HepG2 (cell line): ENCODE results near the gene GRHL3.

Source experiments
- ARID2 ChIP-seq: sonication (generic); formaldehyde crosslinking; IDR thresholded peaks from 2 replicates; pipeline ENCODE4 v1.8.1; 2022; ENCODE audit warnings: mild to moderate bottlenecking, missing genetic modification reagents, borderline replicate concordance
- HNRNPK ChIP-seq: fragments of 200-400 bp; formaldehyde crosslinking; IDR thresholded peaks from 2 replicates; pipeline ENCODE4 v1.6.1; 2018; ENCODE audit warnings: low read length, low read depth, moderate library complexity, mild to moderate bottlenecking; ENCODE audit not compliant: poor library complexity, severe bottlenecking
- MYC ChIP-seq: sonication (generic); formaldehyde crosslinking; IDR thresholded peaks from 2 replicates; pipeline ENCODE4 v1.9.0; 2021; ENCODE audit warnings: missing genetic modification reagents, borderline replicate concordance
- SIN3B ChIP-seq: fragments of 150-350 bp; IDR thresholded peaks from 2 replicates; pipeline ENCODE4 v1.6.1; 2014; ENCODE audit warnings: low read length
- SMAD9 ChIP-seq: sonication (generic); formaldehyde crosslinking; IDR thresholded peaks from 2 replicates; pipeline ENCODE4 v1.5.1; 2020; ENCODE audit warnings: mild to moderate bottlenecking, missing genetic modification reagents
- YY1 ChIP-seq: IDR thresholded peaks from 2 replicates; pipeline ENCODE4 v1.6.1; 2011; ENCODE audit warnings: low read length, low read depth, moderate library complexity, mild to moderate bottlenecking; ENCODE audit not compliant: insufficient read depth, insufficient replicate concordance
- ZNF274 ChIP-seq: sonication (generic); formaldehyde crosslinking; IDR thresholded peaks from 2 replicates; pipeline ENCODE4 v1.5.1; 2020; ENCODE audit warnings: mild to moderate bottlenecking, missing genetic modification reagents
- ZNF878 ChIP-seq: sonication (generic); formaldehyde crosslinking; IDR thresholded peaks from 2 replicates; pipeline ENCODE4 v1.8.1; 2023; ENCODE audit warnings: mild to moderate bottlenecking, missing genetic modification reagents, moderate library complexity
- ZSCAN12 ChIP-seq: sonication (generic); formaldehyde crosslinking; IDR thresholded peaks from 2 replicates; pipeline ENCODE4 v1.9.0; 2021; ENCODE audit warnings: mild to moderate bottlenecking, missing genetic modification reagents
- TF ChIP-seq, protein P1 (sequence below): sonication (generic); formaldehyde crosslinking; IDR thresholded peaks from 2 replicates; pipeline ENCODE4 v1.5.0; 2020; ENCODE audit warnings: mild to moderate bottlenecking, missing genetic modification reagents, moderate library complexity
- TF ChIP-seq, protein P2 (sequence below): sonication (generic); formaldehyde crosslinking; IDR thresholded peaks from 2 replicates; pipeline ENCODE4 v1.8.1; 2023; ENCODE audit warnings: mild to moderate bottlenecking, inconsistent platforms, moderate library complexity, missing genetic modification reagents, borderline replicate concordance
- TF ChIP-seq, protein P3 (sequence below): sonication (generic); formaldehyde crosslinking; IDR thresholded peaks from 2 replicates; pipeline ENCODE4 v1.5.0; 2020; ENCODE audit warnings: mild to moderate bottlenecking, missing genetic modification reagents

DNA sequence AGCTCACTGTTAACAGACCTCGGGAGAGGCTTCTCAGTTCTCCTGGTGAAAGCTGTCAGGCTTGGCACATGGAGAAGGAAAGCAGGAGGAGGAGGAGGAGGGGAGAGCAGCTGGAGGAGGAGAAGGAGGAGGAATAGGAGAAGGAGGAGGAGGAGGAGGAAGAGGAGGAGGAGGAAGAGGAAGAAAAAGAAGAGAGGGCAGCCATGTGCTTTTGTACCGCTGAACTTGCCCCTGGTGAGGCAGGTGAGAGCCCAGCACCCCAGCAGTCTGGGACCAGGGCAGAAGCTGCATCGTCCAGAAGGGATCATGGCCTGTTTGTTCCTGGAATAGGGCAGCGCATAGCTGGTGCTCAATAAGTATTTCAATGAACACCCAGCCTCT, 21.3 kb upstream of the GRHL3 start:
- TF ChIP-seq, protein P1, sequence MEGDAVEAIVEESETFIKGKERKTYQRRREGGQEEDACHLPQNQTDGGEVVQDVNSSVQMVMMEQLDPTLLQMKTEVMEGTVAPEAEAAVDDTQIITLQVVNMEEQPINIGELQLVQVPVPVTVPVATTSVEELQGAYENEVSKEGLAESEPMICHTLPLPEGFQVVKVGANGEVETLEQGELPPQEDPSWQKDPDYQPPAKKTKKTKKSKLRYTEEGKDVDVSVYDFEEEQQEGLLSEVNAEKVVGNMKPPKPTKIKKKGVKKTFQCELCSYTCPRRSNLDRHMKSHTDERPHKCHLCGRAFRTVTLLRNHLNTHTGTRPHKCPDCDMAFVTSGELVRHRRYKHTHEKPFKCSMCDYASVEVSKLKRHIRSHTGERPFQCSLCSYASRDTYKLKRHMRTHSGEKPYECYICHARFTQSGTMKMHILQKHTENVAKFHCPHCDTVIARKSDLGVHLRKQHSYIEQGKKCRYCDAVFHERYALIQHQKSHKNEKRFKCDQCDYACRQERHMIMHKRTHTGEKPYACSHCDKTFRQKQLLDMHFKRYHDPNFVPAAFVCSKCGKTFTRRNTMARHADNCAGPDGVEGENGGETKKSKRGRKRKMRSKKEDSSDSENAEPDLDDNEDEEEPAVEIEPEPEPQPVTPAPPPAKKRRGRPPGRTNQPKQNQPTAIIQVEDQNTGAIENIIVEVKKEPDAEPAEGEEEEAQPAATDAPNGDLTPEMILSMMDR (CRISPR knock-in tag): no peak
- TF ChIP-seq ZNF274 (CRISPR knock-in tag) (no peak), ARID2 (no peak), SIN3B (no peak), SMAD9 (CRISPR knock-in tag) (no peak), HNRNPK (no peak), MYC (CRISPR knock-in tag) (no peak), ZNF878 (CRISPR knock-in tag) (no peak), ZSCAN12 (CRISPR knock-in tag) (no peak), YY1 (no peak)
- TF ChIP-seq, protein P2, sequence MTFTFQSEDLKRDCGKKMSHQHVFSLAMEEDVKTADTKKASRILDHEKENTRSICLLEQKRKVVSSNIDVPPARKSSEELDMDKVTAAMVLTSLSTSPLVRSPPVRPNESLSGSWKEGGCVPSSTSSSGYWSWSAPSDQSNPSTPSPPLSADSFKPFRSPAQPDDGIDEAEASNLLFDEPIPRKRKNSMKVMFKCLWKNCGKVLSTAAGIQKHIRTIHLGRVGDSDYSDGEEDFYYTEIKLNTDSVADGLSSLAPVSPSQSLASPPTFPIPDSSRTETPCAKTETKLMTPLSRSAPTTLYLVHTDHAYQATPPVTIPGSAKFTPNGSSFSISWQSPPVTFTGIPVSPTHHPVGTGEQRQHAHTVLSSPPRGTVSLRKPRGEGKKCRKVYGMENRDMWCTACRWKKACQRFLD (CRISPR knock-in tag): no peak
- TF ChIP-seq, protein P3, sequence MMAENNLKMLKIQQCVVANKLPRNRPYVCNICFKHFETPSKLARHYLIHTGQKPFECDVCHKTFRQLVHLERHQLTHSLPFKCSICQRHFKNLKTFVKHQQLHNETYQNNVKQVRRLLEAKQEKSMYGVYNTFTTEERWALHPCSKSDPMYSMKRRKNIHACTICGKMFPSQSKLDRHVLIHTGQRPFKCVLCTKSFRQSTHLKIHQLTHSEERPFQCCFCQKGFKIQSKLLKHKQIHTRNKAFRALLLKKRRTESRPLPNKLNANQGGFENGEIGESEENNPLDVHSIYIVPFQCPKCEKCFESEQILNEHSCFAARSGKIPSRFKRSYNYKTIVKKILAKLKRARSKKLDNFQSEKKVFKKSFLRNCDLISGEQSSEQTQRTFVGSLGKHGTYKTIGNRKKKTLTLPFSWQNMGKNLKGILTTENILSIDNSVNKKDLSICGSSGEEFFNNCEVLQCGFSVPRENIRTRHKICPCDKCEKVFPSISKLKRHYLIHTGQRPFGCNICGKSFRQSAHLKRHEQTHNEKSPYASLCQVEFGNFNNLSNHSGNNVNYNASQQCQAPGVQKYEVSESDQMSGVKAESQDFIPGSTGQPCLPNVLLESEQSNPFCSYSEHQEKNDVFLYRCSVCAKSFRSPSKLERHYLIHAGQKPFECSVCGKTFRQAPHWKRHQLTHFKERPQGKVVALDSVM (CRISPR knock-in tag): no peak
